WI38 (cell line): ENCODE data around the gene COX14.

ENCODE experiments used
- H3K4me3 ChIP-seq: 2 replicates; pipeline ENCODE4 v1.5.1; 2011; ENCODE audit warnings: low read depth, mild to moderate bottlenecking, control low read depth, low read length
- CTCF ChIP-seq: IDR thresholded peaks from 2 replicates; pipeline ENCODE4 v1.5.1; 2012; ENCODE audit warnings: low read depth, mild to moderate bottlenecking, control low read depth, low read length

Gene COX14

GRCh38 chr12:50120521-50120920 lies 8.5 kb downstream of the COX14 start:
- TF ChIP-seq CTCF: no peak
- no peak overlapping the region for H3K4me3 ChIP-seq

- H3K4me3 ChIP-seq: no peak overlapping the region
- TF ChIP-seq CTCF: no peak
Measured at GRCh38 chr12:50120953-50121352, 8.9 kb downstream of the COX14 start.

GRCh38 chr12:50121641-50122040 lies 9.6 kb downstream of the COX14 start:
- no peak for TF ChIP-seq CTCF
- no peak overlapping the region for H3K4me3 ChIP-seq

- no peak for TF ChIP-seq CTCF
- no peak overlapping the region for H3K4me3 ChIP-seq
Measured at GRCh38 chr12:50123203-50123602, 11.2 kb downstream of the COX14 start.

GRCh38 chr12:50127546-50127945 lies 15.5 kb downstream of the COX14 start:
- no peak for TF ChIP-seq CTCF
- H3K4me3 ChIP-seq: no peak overlapping the region

- no peak for TF ChIP-seq CTCF
- H3K4me3 ChIP-seq: no peak overlapping the region
Measured at GRCh38 chr12:50129290-50129689, 17.3 kb downstream of the COX14 start.

- H3K4me3 ChIP-seq: no peak overlapping the region
- peak; percentile 40; the same call in 1 of the 2 replicates for TF ChIP-seq CTCF
Measured at GRCh38 chr12:50132505-50133135, 20.6 kb downstream of the COX14 start.
